Left lung (tissue), 10 donors: ENCODE results near the gene CCDC122. TPM values are rescaled to one million over a fixed set of nuclear protein-coding genes. Genes with fewer than 3 reads are reported as not detected.

Experiments
- ATAC-seq: fragments of 200-7000 bp; cut with Tn5 transposase; one replicate; pipeline ENCODE4 v1.9.1; 2020; ENCODE audit warnings: moderate library complexity
- DNase-seq, 4 donors: peaks; one replicate each; pipeline ENCODE4 v3.0.0-alpha.2; 2013 to 2020
- H3K27ac ChIP-seq, 2 donors: fragments of 200-600 bp; sonication (generic) in 1 of 2; one replicate each; pipeline versions ENCODE4 v1.5.0 to v1.8.0; 2020 to 2021
- H3K27me3 ChIP-seq, 2 donors: fragments of 200-600 bp; sonication (generic) in 1 of 2; one replicate each; pipeline versions ENCODE4 v1.5.0 to v1.8.0; 2020 to 2021
- H3K36me3 ChIP-seq, 2 donors: fragments of 200-600 bp; sonication (generic) in 1 of 2; one replicate each; pipeline versions ENCODE4 v1.5.0 to v1.8.0; 2020 to 2021
- H3K4me1 ChIP-seq, 2 donors: fragments of 200-600 bp; one replicate each; pipeline ENCODE4 v1.8.0; 2021
- H3K4me3 ChIP-seq, 2 donors: fragments of 200-600 bp; sonication (generic) in 1 of 2; one replicate each; pipeline versions ENCODE4 v1.5.0 to v1.8.0; 2020 to 2021; ENCODE audit warnings: mild to moderate bottlenecking in 1 of 2
- H3K9me3 ChIP-seq, 2 donors: fragments of 200-600 bp; sonication (generic) in 1 of 2; one replicate each; pipeline versions ENCODE4 v1.5.0 to v1.8.0; 2020 to 2021
- intact Hi-C, 2 donors: fragments of 100-400 bp; cut with DNase I; formaldehyde crosslinking; loops; one replicate each; pipeline versions ENCODE4 v1.11.2 to v1.14.2; 2022
- polyA plus RNA-seq, 6 donors: library from polyadenylated mRNA; unstranded; fragments of 120-200 nt; gene quantifications; one replicate each; pipeline ENCODE4 v1.2.1, GENCODE V29; 2013; ENCODE audit not compliant: insufficient read length in 6 of 6
- total RNA-seq, 2 donors: library from RNA; stranded (reverse); fragmentation: NEBNext Ultra II Directional; extraction: Animal tissue kit (Norgen Biotek cat#: 25700); gene quantifications; one replicate each; pipeline ENCODE4 v1.2.1, GENCODE V29; 2021
- TF ChIP-seq, protein P1 (sequence below), 2 donors: fragments of 200-600 bp; sonication (generic) in 1 of 2; IDR thresholded peaks; one replicate each; pipeline versions ENCODE4 v1.5.0 to v1.8.0; 2021; ENCODE audit warnings: antibody characterized with exemption in 2 of 2
- donor health status: DM: no; HTN: yes; CAD: no.
- donor health status: DM: no; HTN: no; CAD: no.

The CCDC122 gene
- total and polyA plus RNA-seq, 8 donors: 5.3 to 11.6 (median 7.0) TPM

DNA sequence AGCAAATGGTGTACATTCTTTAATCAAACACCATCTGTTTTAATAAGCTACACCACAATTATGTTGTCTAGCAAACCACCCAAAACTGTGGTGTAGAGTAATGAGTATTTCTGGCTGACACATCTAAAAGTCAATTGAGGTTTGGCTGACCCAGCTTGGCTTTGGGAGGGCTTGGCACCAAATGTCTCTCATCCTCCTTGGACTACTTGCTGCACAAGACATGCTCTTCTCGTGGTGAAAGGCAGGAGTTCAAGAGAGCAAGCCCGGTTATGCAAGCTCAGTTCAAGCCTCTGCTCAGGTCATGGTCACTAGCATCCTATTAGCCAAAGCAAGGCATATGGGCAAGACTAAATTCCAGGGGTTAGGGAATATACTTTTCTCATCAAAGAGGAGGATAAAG lies 37.3 kb upstream of the CCDC122 start:
- ATAC-seq (peak; percentile 13), DNase-seq (no peak)
- Histone ChIP-seq H3K9me3 (no peaks in the 10 kb centered on the region), H3K36me3 (no peaks in the 10 kb centered on the region), H3K27ac (no peak overlapping the region), H3K4me1 (no peaks in the 10 kb centered on the region), H3K4me3 (no peak overlapping the region), H3K27me3 (peaks cover 3 to 24% of the 10 kb centered on the region in 2 donors)
- TF ChIP-seq, protein P1, sequence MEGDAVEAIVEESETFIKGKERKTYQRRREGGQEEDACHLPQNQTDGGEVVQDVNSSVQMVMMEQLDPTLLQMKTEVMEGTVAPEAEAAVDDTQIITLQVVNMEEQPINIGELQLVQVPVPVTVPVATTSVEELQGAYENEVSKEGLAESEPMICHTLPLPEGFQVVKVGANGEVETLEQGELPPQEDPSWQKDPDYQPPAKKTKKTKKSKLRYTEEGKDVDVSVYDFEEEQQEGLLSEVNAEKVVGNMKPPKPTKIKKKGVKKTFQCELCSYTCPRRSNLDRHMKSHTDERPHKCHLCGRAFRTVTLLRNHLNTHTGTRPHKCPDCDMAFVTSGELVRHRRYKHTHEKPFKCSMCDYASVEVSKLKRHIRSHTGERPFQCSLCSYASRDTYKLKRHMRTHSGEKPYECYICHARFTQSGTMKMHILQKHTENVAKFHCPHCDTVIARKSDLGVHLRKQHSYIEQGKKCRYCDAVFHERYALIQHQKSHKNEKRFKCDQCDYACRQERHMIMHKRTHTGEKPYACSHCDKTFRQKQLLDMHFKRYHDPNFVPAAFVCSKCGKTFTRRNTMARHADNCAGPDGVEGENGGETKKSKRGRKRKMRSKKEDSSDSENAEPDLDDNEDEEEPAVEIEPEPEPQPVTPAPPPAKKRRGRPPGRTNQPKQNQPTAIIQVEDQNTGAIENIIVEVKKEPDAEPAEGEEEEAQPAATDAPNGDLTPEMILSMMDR (IDR thresholded peaks at IDR 0.05): no peak
- intact Hi-C loops: no loop called here

- intact Hi-C loops: no loop called here
- TF ChIP-seq, protein P1 (IDR thresholded peaks at IDR 0.05): no peak
- DNase-seq: no peak
Observed at GRCh38 chr13:43915451-43915850, 35.9 kb upstream of the CCDC122 start.

DNA sequence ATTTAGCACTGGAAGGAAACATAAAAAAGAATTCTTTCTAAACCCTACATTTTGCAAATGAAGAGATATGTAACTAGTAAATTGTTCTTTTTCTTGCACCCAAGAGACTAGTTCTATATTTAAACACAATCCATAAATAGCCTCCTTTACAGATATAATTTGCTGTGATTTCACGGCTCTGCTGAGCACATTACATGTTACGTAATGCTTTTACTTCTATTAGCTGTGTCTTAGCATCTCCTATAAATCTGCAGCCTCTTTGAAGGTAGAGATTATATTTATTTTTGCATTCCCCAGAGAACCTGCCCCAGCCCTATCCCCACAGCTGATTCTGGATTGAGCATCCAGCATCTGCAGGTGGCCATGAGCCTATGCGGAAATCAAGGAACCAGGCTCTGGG lies 32.3 kb upstream of the CCDC122 start:
- H3K4me1 ChIP-seq: peaks cover 0 to 8% of the 10 kb centered on the region in 2 donors
- no peaks in the 10 kb centered on the region for H3K36me3 ChIP-seq
- H3K9me3 ChIP-seq: no peaks in the 10 kb centered on the region
- ATAC-seq: no peak
- intact Hi-C loops: loop anchor here in 1 of 2 donors (5.0 kb wide), 1 partner anchor 130 kb away; no protein-coding TSS in a partner anchor
- TF ChIP-seq, protein P1 (IDR thresholded peaks at IDR 0.05): no peak
- H3K4me3 ChIP-seq: no peak overlapping the region
- H3K27me3 ChIP-seq: peaks cover 0 to under 1% of the 10 kb centered on the region in 2 donors
- DNase-seq: no peak
- H3K27ac ChIP-seq: no peak overlapping the region

More at GRCh38 chr13:43915451-43915850, 35.9 kb upstream of the CCDC122 start:
- Histone ChIP-seq H3K36me3 (no peaks in the 10 kb centered on the region), H3K4me3 (no peak overlapping the region), H3K4me1 (no peaks in the 10 kb centered on the region), H3K9me3 (no peaks in the 10 kb centered on the region), H3K27me3 (peaks cover 0 to 13% of the 10 kb centered on the region in 2 donors), H3K27ac (no peak overlapping the region)
- peak; percentile 24 for ATAC-seq

- TF ChIP-seq, protein P1 (IDR thresholded peaks at IDR 0.05): no peak
- intact Hi-C loops: loop anchor here in 1 of 2 donors (5.0 kb wide), 1 partner anchor 131 kb away; no protein-coding TSS in a partner anchor
- H3K4me3 ChIP-seq: no peak overlapping the region
- DNase-seq (no peak), ATAC-seq (no peak)
- no peak overlapping the region for H3K27ac ChIP-seq
- no peaks in the 10 kb centered on the region for H3K27me3 ChIP-seq
- H3K4me1 ChIP-seq: peaks cover 0 to 8% of the 10 kb centered on the region in 2 donors
- H3K9me3 ChIP-seq: no peaks in the 10 kb centered on the region
- H3K36me3 ChIP-seq: no peaks in the 10 kb centered on the region
Observed at GRCh38 chr13:43911278-43911677, 31.7 kb upstream of the CCDC122 start.

GRCh38 chr13:43910856-43911255 lies 31.3 kb upstream of the CCDC122 start:
- DNase-seq (no peak), ATAC-seq (no peak)
- intact Hi-C loops: loop anchor here in 1 of 2 donors (5.0 kb wide), 1 partner anchor 131 kb away; no protein-coding TSS in a partner anchor
- no peak overlapping the region for H3K27ac ChIP-seq
- H3K4me1 ChIP-seq: peaks cover 0 to 8% of the 10 kb centered on the region in 2 donors
- H3K36me3 ChIP-seq: no peaks in the 10 kb centered on the region
- no peak overlapping the region for H3K4me3 ChIP-seq
- H3K27me3 ChIP-seq: no peaks in the 10 kb centered on the region
- TF ChIP-seq, protein P1 (IDR thresholded peaks at IDR 0.05): no peak
- no peaks in the 10 kb centered on the region for H3K9me3 ChIP-seq
